ENCODE results near the gene DENND1A.
"Not testable (repeated sequence)": the region's sequence is repeated elsewhere in the genome, so short reads cannot be mapped to it uniquely, and the experiment has no call there.

DENND1A gene

GRCh38 chr9:123771690-123772089, 158.2 kb downstream of the DENND1A start:
- DNase-seq (ENCODE audit: low read depth), result no peak

DNA sequence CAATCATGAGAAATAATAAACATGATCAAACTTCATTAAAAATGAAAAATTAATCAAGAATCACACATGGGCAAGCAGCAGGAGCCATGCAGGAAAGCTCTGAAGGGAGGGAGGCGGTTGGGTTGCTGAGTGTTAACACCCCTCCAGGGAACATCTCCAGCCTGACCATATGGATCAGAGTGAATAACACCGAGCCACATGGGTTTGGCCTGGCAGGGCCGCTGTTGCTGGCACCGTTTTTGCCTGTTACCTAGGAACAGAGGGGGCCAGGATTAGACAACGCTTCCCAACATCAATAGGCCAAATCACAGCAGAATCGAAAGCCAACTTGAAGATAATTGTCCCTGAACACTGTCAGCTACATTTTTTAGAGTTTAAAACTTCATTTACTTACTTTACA, 160.2 kb downstream of the DENND1A start:
- no peak for DNase-seq (ENCODE audit: low read depth)

- DNase-seq (ENCODE audit: low read depth), result no peak
Observed at GRCh38 chr9:123763910-123764588, 165.9 kb downstream of the DENND1A start.

DNA sequence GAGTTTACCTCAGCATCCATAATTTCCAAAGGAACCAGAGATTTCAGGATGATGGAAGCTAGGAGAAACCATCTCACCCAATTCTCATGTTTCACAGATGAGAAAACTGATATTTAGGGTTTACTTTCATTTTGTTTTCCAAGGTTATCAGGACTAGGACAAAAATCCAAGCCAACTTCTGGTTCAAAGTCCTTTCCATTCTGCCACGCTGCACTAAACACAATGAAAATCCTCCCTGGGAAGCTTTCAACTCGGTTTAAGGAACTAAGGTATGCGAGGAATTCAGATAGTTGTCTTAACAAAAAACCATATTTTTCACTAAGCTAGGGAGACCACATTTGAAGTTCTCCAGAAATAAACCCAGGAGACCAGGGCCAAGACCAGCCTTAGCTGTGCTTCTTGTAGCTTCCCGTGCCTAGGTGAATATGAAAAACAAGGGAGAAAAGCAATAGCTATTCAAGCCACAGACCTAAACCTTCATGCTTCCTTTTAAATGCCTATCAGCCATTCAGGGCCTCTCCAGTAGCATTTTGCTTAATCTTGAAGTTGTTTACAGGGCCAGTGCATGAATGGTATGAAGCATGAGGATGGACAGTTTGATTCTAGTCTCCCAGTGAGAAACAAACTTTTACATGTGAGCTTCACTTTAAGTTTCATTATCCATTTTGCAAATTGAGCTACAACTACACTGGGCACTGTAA, 167.9 kb downstream of the DENND1A start:
- no peak for DNase-seq (ENCODE audit: low read depth)

GRCh38 chr9:123757960-123758359, 172.0 kb downstream of the DENND1A start:
- DNase-seq (ENCODE audit: low read depth), result no peak

GRCh38 chr9:123757547-123757946, 172.4 kb downstream of the DENND1A start:
- DNase-seq (ENCODE audit: low read depth), result no peak

DNA sequence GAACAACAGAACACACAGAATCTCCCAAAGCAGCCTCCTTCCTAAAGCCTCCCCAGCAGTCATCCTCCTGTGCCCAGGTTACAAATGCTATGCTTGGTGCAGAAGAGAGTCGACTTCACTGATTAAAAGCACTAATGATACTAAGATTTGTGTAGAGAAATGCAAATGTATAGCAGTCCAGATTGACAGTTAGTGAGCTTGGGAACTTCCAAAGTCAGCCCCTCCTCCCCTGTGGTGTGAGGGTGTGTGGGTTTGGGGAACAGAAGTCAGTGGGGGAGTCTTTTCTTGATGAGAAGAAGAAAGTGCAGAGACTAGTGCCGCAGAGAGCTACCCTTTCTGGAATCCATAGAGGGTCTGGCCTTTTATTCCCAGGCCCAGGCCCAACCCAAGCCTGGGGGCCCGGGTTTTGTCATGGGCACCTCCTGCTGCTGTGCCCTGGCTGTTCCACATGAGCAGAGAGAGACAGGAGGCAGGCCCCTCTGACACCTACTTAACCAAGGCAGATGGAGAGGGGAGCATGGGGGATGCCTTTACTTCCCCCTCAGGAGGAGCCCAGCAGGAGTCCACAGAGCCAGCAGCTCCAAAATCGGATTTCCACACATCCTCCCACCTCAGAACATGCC, 173.3 kb downstream of the DENND1A start:
- no peak for DNase-seq (ENCODE audit: low read depth)

GRCh38 chr9:123753669-123754258, 176.2 kb downstream of the DENND1A start:
- no peak for DNase-seq (ENCODE audit: low read depth)

- no peak for DNase-seq (ENCODE audit: low read depth)
Observed at GRCh38 chr9:123753016-123753415, 176.9 kb downstream of the DENND1A start.

DNA sequence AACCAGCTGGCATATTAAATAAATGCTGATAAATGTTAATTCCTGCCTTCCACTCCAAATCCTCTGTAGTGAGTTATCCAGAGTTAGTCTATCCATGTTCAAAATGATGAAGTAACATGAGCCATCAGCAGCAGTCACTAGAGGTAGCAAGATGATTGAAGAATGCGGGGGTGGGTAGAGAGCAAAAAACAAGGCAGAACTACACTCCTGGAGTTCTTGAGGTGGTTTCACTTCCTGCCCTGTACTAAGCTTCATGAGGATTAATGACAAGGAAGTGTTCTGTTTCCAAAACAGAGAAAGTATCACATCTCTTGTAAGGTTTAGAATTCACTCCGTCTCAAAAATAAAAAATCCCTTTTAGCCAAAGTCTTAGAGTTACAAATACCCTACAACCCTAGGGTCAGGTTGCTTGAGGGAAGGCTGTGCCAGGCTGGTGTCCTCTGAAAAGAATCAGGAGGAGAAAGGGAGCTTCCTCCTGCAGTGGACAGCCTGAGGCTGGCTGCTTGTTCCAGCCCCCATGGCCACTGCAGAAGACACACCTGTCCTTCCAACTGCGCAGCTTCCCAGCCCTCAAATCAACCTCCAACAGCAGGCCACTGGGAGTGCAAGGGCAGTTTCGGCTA, 180.2 kb downstream of the DENND1A start:
- DNase-seq (ENCODE audit: low read depth), result no peak

- no peak for DNase-seq (ENCODE audit: low read depth)
Observed at GRCh38 chr9:123746765-123747164, 183.2 kb downstream of the DENND1A start.

DNA sequence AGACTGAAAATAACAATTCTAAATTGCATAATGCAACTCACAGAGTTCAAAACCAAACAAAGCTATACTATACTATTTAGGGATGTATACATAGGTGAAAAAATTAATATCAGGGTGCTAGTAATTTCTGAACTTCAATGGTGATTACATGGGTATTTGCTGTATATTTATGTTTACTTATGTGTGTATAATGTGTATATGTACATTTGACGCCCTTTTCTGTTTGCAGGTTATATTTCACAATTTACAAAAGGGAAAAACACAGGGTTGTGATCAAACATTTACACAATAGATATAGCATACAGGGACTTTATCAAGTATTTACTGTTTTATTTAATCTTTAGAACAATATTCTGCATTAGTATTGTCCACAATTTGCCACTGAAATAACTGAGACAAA, 184.0 kb downstream of the DENND1A start:
- no peak for DNase-seq (ENCODE audit: low read depth)

- no peak for DNase-seq (ENCODE audit: low read depth)
Observed at GRCh38 chr9:123745451-123745850, 184.5 kb downstream of the DENND1A start.

- DNase-seq (ENCODE audit: low read depth), result no peak
Observed at GRCh38 chr9:123743737-123744136, 186.2 kb downstream of the DENND1A start.

- DNase-seq (ENCODE audit: low read depth), result no peak
Observed at GRCh38 chr9:123742009-123742767, 187.7 kb downstream of the DENND1A start.

DNA sequence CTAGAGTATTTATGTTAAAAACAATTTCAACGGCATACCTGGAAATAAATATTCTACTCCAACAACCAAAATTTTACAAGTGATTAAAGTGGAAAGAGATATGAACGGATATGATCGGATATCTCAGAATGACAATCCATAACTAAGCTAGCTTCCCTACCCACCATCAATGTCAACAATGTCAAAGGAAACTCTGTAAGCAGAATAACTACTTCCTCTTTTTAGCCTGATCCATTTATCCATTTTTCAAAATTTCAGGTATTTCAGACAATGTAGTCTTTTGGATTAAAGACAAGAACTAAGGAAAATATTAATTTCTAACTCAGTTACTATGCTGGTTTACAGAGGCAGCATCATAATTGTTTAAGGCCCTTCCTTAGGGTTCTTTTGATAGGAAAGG, 188.7 kb downstream of the DENND1A start:
- DNase-seq (ENCODE audit: low read depth), result no peak

DNA sequence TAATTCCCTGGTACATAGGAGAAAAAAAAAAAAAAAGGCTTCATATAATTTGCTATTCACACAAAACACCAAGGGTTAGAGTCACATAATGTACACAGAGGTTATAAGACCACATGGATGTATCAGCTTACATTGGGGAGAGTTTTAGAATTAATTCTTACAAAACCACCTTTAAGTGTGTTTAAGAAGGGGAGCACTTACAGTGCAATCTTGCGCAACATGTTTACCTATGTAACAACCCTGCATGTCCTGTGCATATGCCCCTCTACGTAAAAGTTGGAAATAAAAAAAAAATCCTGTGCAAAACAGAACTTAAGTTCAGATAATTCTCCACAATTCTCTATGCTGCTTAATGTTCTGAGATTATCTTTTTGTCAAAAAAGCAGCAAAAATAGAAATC, 190.0 kb downstream of the DENND1A start:
- no peak for DNase-seq (ENCODE audit: low read depth)

DNA sequence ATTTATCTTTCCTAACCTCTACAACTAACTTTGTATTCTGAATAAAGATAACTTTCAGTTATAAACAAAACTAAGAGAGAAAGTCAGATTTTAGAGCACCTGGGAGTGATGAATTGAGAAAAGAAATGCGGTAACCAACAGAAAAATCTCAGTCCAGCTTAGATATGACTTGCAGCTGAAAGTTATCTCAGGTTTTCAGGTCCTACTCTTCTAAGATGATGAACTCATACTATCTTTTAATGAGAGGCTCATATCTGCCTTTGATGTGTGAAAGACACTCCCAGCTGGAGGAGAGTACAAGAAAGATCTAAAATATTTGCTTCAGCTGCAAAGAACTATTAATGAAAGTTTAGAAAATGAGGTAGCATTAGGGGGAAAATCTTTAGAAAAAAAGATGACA, 190.5 kb downstream of the DENND1A start:
- DNase-seq (ENCODE audit: low read depth), result no peak

DNA sequence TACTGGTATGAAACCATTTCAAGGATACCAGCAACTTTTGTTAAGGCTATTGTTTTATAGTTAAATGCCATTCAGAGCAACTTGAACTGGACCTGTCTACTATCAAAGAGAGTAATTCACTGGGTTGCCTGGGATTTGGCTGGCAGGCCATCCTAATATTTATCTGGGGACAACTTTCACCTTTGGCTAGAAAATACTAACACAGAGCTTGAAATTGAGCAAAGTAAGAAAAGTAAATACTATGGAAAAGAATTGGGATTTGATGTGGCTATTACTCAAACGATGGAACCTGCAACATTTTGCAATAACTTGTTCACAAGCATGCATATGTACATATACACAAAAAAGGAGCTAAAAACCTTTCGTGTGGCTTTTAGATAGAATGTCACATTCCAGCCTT, 191.3 kb downstream of the DENND1A start:
- DNase-seq (ENCODE audit: low read depth), result no peak

- DNase-seq (ENCODE audit: low read depth), result no peak
Observed at GRCh38 chr9:123735376-123735775, 194.6 kb downstream of the DENND1A start.

DNA sequence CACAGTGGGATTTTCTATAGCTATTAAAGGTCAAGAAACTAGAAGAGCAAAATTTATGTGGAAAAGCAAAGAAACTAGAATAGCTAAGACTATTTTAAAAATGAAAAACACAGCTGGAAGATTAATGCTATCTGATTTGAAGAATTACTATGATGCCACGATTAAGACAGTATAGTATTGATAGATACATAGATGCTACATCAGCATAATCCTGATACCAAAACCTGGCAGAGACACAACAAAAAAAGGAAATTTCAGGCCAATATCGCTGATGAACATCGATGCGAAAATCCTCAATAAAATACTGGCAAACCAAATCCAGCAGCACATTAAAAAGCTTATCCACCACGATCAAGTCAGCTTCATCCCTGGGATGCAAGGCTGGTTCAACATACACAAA, 201.4 kb downstream of the DENND1A start:
- not testable (repeated sequence) for DNase-seq (ENCODE audit: low read depth)

DNA sequence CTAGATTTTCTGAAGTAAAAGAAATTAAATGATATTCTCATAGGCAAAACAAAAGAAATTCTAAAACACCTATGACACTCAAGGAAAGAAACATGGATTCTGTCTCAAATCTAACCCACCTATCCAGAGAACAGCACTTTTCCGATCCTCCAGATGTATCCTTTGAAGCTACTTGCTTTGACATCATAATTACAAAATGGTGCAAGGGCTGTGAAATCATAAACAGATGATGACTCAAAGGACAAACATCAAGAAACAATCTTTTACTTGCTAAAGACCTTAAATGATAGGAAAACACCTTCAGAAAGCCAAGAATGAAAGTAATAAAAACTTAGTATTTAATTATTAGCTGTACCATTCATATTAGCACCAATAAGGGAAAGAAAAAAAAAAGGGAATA, 202.6 kb downstream of the DENND1A start:
- DNase-seq (ENCODE audit: low read depth), result no peak

Measured in stimulated activated CD8-positive, alpha-beta memory T cell treated with anti-CD3 and anti-CD28 coated beads, Interleukin-12 subunit alpha, Interleukin-12 subunit beta, amount 100 ng/mL, for 4 hours (primary cell).